ENCODE results near the gene CBR1. TPM values are rescaled to one million over a fixed set of nuclear protein-coding genes. Genes with fewer than 3 reads are reported as not detected.
A peak's percentile ranks its signal among the peaks of the same experiment; 100 is the strongest.

CBR1 gene
- total and polyA plus RNA-seq, 12 donors = 38.3 to 602 (median 107) TPM

GRCh38 chr21:36075953-36076352 lies 6.1 kb downstream of the CBR1 start:
- TF ChIP-seq POLR2A (IDR thresholded peaks at IDR 0.05) = no peak
- TF ChIP-seq, protein P1, sequence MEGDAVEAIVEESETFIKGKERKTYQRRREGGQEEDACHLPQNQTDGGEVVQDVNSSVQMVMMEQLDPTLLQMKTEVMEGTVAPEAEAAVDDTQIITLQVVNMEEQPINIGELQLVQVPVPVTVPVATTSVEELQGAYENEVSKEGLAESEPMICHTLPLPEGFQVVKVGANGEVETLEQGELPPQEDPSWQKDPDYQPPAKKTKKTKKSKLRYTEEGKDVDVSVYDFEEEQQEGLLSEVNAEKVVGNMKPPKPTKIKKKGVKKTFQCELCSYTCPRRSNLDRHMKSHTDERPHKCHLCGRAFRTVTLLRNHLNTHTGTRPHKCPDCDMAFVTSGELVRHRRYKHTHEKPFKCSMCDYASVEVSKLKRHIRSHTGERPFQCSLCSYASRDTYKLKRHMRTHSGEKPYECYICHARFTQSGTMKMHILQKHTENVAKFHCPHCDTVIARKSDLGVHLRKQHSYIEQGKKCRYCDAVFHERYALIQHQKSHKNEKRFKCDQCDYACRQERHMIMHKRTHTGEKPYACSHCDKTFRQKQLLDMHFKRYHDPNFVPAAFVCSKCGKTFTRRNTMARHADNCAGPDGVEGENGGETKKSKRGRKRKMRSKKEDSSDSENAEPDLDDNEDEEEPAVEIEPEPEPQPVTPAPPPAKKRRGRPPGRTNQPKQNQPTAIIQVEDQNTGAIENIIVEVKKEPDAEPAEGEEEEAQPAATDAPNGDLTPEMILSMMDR (IDR thresholded peaks at IDR 0.05) = no peak
- H3K4me1 ChIP-seq (replicated peaks in 1 of 2) = peaks cover 2 to 17% of the 10 kb centered on the region in 2 donors
- no peak overlapping the region for H3K4me3 ChIP-seq
- H3K27me3 ChIP-seq = no peaks in the 10 kb centered on the region
- WGBS, 4 donors = 86 to 91% (median 88%) methylated on average over 5 of the region's 5 CpGs
- H3K9me3 ChIP-seq (replicated peaks in 1 of 3) = no peaks in the 10 kb centered on the region
- peaks cover 0 to 23% of the 10 kb centered on the region in 2 donors for H3K36me3 ChIP-seq (replicated peaks in 1 of 2)
- intact Hi-C loops (cut with DNase I) = no loop called here
- H3K27ac ChIP-seq = no peak overlapping the region
- DNase-seq = no peak

DNA sequence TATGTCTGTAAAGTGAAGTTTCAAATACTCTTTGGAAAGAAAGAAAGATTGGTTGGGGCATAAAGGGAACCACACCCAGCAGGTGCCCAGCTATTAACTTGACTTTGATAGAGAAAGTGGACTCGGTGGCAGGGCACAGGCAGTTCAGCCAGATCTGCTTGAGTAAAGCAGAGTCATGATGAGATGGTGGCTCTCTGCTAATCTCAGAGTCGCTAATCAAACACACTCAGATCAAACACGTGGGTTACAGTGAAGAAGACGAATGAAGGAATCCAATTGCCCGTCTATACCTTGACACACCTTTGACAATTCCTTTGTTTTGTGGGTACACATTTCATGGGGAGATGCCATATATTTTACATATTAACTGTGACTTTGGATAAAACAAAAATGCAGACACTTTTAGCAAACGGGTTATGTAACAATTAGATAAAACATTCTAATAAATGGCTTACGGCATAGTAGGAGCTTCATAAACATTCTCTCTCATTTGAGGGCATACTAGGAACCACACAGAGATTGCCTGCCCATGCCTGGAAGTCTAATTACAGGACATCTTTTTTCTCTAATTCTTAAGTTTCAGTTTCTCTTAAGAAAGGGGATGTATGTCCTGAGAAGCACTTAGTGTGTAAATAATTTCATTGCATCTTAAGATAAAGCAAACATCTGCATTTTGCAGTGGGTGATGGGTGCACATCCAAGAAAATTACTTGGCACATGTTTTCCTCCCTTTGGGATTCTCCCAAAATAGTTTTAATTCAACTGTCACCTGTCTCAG lies 7.2 kb downstream of the CBR1 start:
- DNase-seq = no peak
- no peak for TF ChIP-seq POLR2A (IDR thresholded peaks at IDR 0.05)
- TF ChIP-seq, protein P1 (IDR thresholded peaks at IDR 0.05) = no peak
- Histone ChIP-seq H3K4me3 (no peak overlapping the region), H3K27ac (no peak overlapping the region), H3K27me3 (no peaks in the 10 kb centered on the region), H3K9me3 (replicated peaks in 1 of 3) (no peaks in the 10 kb centered on the region), H3K4me1 (replicated peaks in 1 of 2) (peaks cover 0 to 9% of the 10 kb centered on the region in 2 donors), H3K36me3 (replicated peaks in 1 of 2) (peaks cover 0 to 13% of the 10 kb centered on the region in 2 donors)
- intact Hi-C loops (cut with DNase I) = no loop called here
- 73 to 81% (median 78%) methylated on average over 7 of the region's 7 CpGs for WGBS, 4 donors

- 72 to 92% (median 85%) methylated on average over 7 to 9 of the region's 9 CpGs for WGBS, 4 donors
- Histone ChIP-seq H3K9me3 (replicated peaks in 1 of 3) (no peaks in the 10 kb centered on the region), H3K4me3 (no peak overlapping the region), H3K36me3 (replicated peaks in 1 of 2) (peaks cover 0 to 7% of the 10 kb centered on the region in 2 donors), H3K27me3 (no peaks in the 10 kb centered on the region), H3K4me1 (replicated peaks in 1 of 2) (peaks cover 0 to 7% of the 10 kb centered on the region in 2 donors), H3K27ac (no peak overlapping the region)
- intact Hi-C loops (cut with DNase I) = no loop called here
- TF ChIP-seq, protein P1 (IDR thresholded peaks at IDR 0.05) = no peak
- TF ChIP-seq POLR2A (IDR thresholded peaks at IDR 0.05) = no peak
- DNase-seq = no peak
These were observed 7.9 kb downstream of the CBR1 start for GRCh38 chr21:36077758-36078157.

GRCh38 chr21:36079010-36079649 lies 9.3 kb downstream of the CBR1 start:
- peak in 1 of 7 donors; percentile 29 for DNase-seq
- Histone ChIP-seq H3K9me3 (replicated peaks in 1 of 3) (no peaks in the 10 kb centered on the region), H3K27me3 (no peaks in the 10 kb centered on the region), H3K36me3 (replicated peaks in 1 of 2) (no peaks in the 10 kb centered on the region), H3K4me3 (no peak overlapping the region), H3K27ac (peak overlapping the region in 1 of 5 donors; percentile 13), H3K4me1 (replicated peaks in 1 of 2) (no peaks in the 10 kb centered on the region)
- TF ChIP-seq, protein P1 (IDR thresholded peaks at IDR 0.05) = no peak
- TF ChIP-seq POLR2A (IDR thresholded peaks at IDR 0.05) = no peak
- WGBS, 4 donors = 69 to 85% (median 80%) methylated on average over 13 to 14 of the region's 14 CpGs
- intact Hi-C loops (cut with DNase I) = no loop called here

Measured in adrenal gland (tissue), 12 donors.